Omental fat pad (tissue), 4 donors: ENCODE results near the gene CATSPER2. TPM values are rescaled to one million over a fixed set of nuclear protein-coding genes. Genes with fewer than 3 reads are reported as not detected.
A peak's percentile ranks its signal among the peaks of the same experiment; 100 is the strongest.
"Not testable (repeated sequence)": the region's sequence is repeated elsewhere in the genome, so short reads cannot be mapped to it uniquely, and the experiment has no call there.

ENCODE experiments used
- ATAC-seq: fragments of 150-250 bp; one replicate; pipeline ENCODE4 v1.9.1; 2016; ENCODE audit warnings: mild to moderate bottlenecking, moderate library complexity; ENCODE audit not compliant: low FRiP score
- DNase-seq: peaks from one replicate; pipeline ENCODE4 v3.0.0-alpha.2; 2019; ENCODE audit warnings: low spot score
- CTCF ChIP-seq, 3 donors: fragments of 450-650 bp; IDR thresholded peaks; one replicate each; pipeline ENCODE4 v1.5.1; 2016 to 2017; ENCODE audit warnings: antibody characterized with exemption in 3 of 3, mild to moderate bottlenecking in 3 of 3, moderate library complexity in 2 of 3
- small RNA-seq: library from RNA; depleted of rRNA; stranded (forward); fragments of <200 nt; gene quantifications from one replicate; pipeline ENCODE3, GENCODE V24; 2016
- total RNA-seq, 4 donors: library from RNA; depleted of rRNA; stranded (reverse); fragments of >200 nt; gene quantifications; one replicate each; pipeline ENCODE4 v1.1.0, GENCODE V29; 2016

Gene CATSPER2
- total RNA-seq, 4 donors from 2014 or later: 1.3 to 3.2 (median 2.0) TPM

- no peak for ATAC-seq
- TF ChIP-seq CTCF (IDR thresholded peaks at IDR 0.05): no peak
These were observed 23.5 kb downstream of the CATSPER2 start for GRCh38 chr15:43625106-43625505.

GRCh38 chr15:43622068-43622799, 26.4 kb downstream of the CATSPER2 start:
- DNase-seq, ATAC-seq: not testable (repeated sequence)

More at GRCh38 chr15:43625106-43625505, 23.5 kb downstream of the CATSPER2 start:
- no peak for DNase-seq

- DNase-seq, ATAC-seq: not testable (repeated sequence)
These were observed 29.9 kb downstream of the CATSPER2 start, which contains the start of gene STRC for GRCh38 chr15:43618700-43619099. TSS of gene STRC (minus strand) at chr15:43618800. CDS start at chr15:43618722, 78 bp downstream.

GRCh38 chr15:43617750-43618149, 30.9 kb downstream of the CATSPER2 start:
- DNase-seq, ATAC-seq: not testable (repeated sequence)

- not testable (repeated sequence) for ATAC-seq, DNase-seq
These were observed 46.4 kb downstream of the CATSPER2 start for GRCh38 chr15:43602233-43602632.

- not testable (repeated sequence) for ATAC-seq, DNase-seq
These were observed 48.4 kb downstream of the CATSPER2 start for GRCh38 chr15:43600200-43600599.

- DNase-seq, ATAC-seq: not testable (repeated sequence)
These were observed 49.5 kb downstream of the CATSPER2 start for GRCh38 chr15:43599131-43599530.

- peak; percentile 46 for ATAC-seq
These were observed 55.1 kb downstream of the CATSPER2 start, which contains the start of gene CKMT1B for GRCh38 chr15:43593328-43594190. TSS of gene CKMT1B (plus strand) at chr15:43594027. CDS start at chr15:43594219, 192 bp downstream.

GRCh38 chr15:43592841-43593240, 55.8 kb downstream of the CATSPER2 start:
- not testable (repeated sequence) for DNase-seq

More at GRCh38 chr15:43593328-43594190, 55.1 kb downstream of the CATSPER2 start, which contains the start of gene CKMT1B:
- DNase-seq: not testable (repeated sequence)

GRCh38 chr15:43589778-43590466, 58.7 kb downstream of the CATSPER2 start, which contains the start of gene PPIP5K1:
TSS of gene PPIP5K1 (minus strand) at chr15:43590208. CDS start at chr15:43584504, 5,704 bp downstream.
- DNase-seq: not testable (repeated sequence)
- peak; percentile 96 for ATAC-seq

More at GRCh38 chr15:43592841-43593240, 55.8 kb downstream of the CATSPER2 start:
- ATAC-seq: not testable (repeated sequence)

Small RNA genes within 50 kb of the gene (small RNA-seq; reads per million reads assigned to genes)
- gene PDIA3P2: not detected
- gene RNU6-554P: not detected
- not detected for gene RNU6-610P

Other genes starting within 250 kb of the CATSPER2 start
- gene TP53BP1, start 155.7 kb downstream of the CATSPER2 start, total RNA-seq: 10 to 100 TPM; 23.2 to 52.8 (median 39.2) TPM
- gene MAP1A, start 131.2 kb downstream of the CATSPER2 start, total RNA-seq: 10 to 100 TPM in 1 of 4 donors, 1 to 10 TPM in 3; 2.5 to 10.9 (median 5.3) TPM
- 10 to 100 TPM; 18.2 to 46.8 (median 24.7) TPM for gene PPIP5K1, start 58.6 kb downstream of the CATSPER2 start, total RNA-seq
- gene CKMT1B, start 54.8 kb downstream of the CATSPER2 start, total RNA-seq: 1 to 10 TPM in 3 of 4 donors, under 1 TPM in 1; 0.95 to 3.0 (median 2.6) TPM
- under 1 TPM; 0.24 to 0.47 (median 0.39) TPM for gene STRC, start 30.0 kb downstream of the CATSPER2 start, total RNA-seq
- gene CKMT1A, start 45.0 kb upstream of the CATSPER2 start, total RNA-seq: 1 to 10 TPM in 3 of 4 donors, under 1 TPM in 1; 0.79 to 3.8 (median 1.6) TPM
- 100 to 1,000 TPM in 3 of 4 donors, 10 to 100 TPM in 1; 99.0 to 143 (median 132) TPM for gene PDIA3, start 97.6 kb upstream of the CATSPER2 start, total RNA-seq
- 1 to 10 TPM; 1.1 to 7.1 (median 2.4) TPM for gene ELL3, start 128.1 kb upstream of the CATSPER2 start, total RNA-seq
- gene SERF2, start 143.5 kb upstream of the CATSPER2 start, total RNA-seq: 100 to 1,000 TPM; 790 to 927 (median 897) TPM
- gene SERINC4, start 151.4 kb upstream of the CATSPER2 start, total RNA-seq: not detected
- gene HYPK, start 151.8 kb upstream of the CATSPER2 start, total RNA-seq: 10 to 100 TPM; 10.2 to 19.0 (median 14.8) TPM
- gene MFAP1, start 175.8 kb upstream of the CATSPER2 start, total RNA-seq: 10 to 100 TPM; 13.9 to 18.0 (median 14.4) TPM
- gene WDR76, start 178.2 kb upstream of the CATSPER2 start, total RNA-seq: 1 to 10 TPM; 2.0 to 9.9 (median 3.2) TPM